ENCODE measurements around the gene CA6.

GRCh38 chr1:8988618-8988967 is 42.9 kb downstream of the CA6 start:
- TF ChIP-seq POLR2AphosphoS5 (IDR thresholded peaks at IDR 0.05; ENCODE audit: low read depth, low read length) (no peak), SIN3A (IDR thresholded peaks at IDR 0.05; ENCODE audit: borderline replicate concordance, insufficient read depth, low read depth, low read length) (no peak)
- TF ChIP-seq, protein P1, sequence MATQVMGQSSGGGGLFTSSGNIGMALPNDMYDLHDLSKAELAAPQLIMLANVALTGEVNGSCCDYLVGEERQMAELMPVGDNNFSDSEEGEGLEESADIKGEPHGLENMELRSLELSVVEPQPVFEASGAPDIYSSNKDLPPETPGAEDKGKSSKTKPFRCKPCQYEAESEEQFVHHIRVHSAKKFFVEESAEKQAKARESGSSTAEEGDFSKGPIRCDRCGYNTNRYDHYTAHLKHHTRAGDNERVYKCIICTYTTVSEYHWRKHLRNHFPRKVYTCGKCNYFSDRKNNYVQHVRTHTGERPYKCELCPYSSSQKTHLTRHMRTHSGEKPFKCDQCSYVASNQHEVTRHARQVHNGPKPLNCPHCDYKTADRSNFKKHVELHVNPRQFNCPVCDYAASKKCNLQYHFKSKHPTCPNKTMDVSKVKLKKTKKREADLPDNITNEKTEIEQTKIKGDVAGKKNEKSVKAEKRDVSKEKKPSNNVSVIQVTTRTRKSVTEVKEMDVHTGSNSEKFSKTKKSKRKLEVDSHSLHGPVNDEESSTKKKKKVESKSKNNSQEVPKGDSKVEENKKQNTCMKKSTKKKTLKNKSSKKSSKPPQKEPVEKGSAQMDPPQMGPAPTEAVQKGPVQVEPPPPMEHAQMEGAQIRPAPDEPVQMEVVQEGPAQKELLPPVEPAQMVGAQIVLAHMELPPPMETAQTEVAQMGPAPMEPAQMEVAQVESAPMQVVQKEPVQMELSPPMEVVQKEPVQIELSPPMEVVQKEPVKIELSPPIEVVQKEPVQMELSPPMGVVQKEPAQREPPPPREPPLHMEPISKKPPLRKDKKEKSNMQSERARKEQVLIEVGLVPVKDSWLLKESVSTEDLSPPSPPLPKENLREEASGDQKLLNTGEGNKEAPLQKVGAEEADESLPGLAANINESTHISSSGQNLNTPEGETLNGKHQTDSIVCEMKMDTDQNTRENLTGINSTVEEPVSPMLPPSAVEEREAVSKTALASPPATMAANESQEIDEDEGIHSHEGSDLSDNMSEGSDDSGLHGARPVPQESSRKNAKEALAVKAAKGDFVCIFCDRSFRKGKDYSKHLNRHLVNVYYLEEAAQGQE (IDR thresholded peaks at IDR 0.05; ENCODE audit: insufficient read depth in 1 of 2, low read depth in 2 of 2, low read length in 1 of 2) = no peak
- TF ChIP-seq, protein P2, sequence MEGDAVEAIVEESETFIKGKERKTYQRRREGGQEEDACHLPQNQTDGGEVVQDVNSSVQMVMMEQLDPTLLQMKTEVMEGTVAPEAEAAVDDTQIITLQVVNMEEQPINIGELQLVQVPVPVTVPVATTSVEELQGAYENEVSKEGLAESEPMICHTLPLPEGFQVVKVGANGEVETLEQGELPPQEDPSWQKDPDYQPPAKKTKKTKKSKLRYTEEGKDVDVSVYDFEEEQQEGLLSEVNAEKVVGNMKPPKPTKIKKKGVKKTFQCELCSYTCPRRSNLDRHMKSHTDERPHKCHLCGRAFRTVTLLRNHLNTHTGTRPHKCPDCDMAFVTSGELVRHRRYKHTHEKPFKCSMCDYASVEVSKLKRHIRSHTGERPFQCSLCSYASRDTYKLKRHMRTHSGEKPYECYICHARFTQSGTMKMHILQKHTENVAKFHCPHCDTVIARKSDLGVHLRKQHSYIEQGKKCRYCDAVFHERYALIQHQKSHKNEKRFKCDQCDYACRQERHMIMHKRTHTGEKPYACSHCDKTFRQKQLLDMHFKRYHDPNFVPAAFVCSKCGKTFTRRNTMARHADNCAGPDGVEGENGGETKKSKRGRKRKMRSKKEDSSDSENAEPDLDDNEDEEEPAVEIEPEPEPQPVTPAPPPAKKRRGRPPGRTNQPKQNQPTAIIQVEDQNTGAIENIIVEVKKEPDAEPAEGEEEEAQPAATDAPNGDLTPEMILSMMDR (IDR thresholded peaks at IDR 0.05) = no peak
